ENCODE results near the gene HSPH1. TPM values are rescaled to one million over a fixed set of nuclear protein-coding genes. Genes with fewer than 3 reads are reported as not detected.

Gene HSPH1
- total and polyA plus RNA-seq, 10 of the 15 experiments (the other 5 are each of a cell fraction or from before 2014, with no cell fraction given): 40.2 to 159 (median 92.6) TPM

- Histone ChIP-seq H3K4me2 (ENCODE audit: control insufficient read depth, insufficient read depth) (no peak overlapping the region), H3K4me1 (ENCODE audit: control insufficient read depth, insufficient read depth, low read length) (peaks cover 6% of the 10 kb centered on the region), H3K27me3 (replicated peaks in 1 of 2; ENCODE audit: control insufficient read depth in 2 of 2, insufficient read depth in 2 of 2, low read length in 1 of 2) (peaks cover 0 to 4% of the 10 kb centered on the region in 2 experiments; a peak in 2 of 4 replicates), H3K9me3 (replicated peaks; ENCODE audit: control insufficient read depth, insufficient read depth, low read length) (no peaks in the 10 kb centered on the region), H3K79me2 (ENCODE audit: control insufficient read depth, insufficient read depth, low read length) (no peaks in the 10 kb centered on the region), H3K36me3 (ENCODE audit: control insufficient read depth in 2 of 2, insufficient read depth in 2 of 2, low read length in 1 of 2) (no peaks in the 10 kb centered on the region), H2AFZ (ENCODE audit: control insufficient read depth, low read depth, low read length) (no peak overlapping the region), H3K9ac (ENCODE audit: control insufficient read depth, insufficient read depth, low read length) (no peak overlapping the region), H3K4me3 (no peak overlapping the region), H4K20me1 (ENCODE audit: control insufficient read depth, insufficient read depth) (no peaks in the 10 kb centered on the region), H3K27ac (ENCODE audit: control insufficient read depth, insufficient read depth) (no peak overlapping the region)
- intact Hi-C loops (cut with micrococcal nuclease; ENCODE audit: unreplicated experiment) (no loop called here), in situ Hi-C loops (cut with MboI) (no loop called here)
- FAIRE-seq: no peak
- POLR2A ChIA-PET: no interaction called here
- SMC1A ChIA-PET (ENCODE audit: uncharacterized antibody, unreplicated experiment): interaction anchor here (1.6 to 1.9 kb wide), 2 partner anchors 9 to 29 kb away, joined by 5 read pairs; no protein-coding TSS in a partner anchor
- no peak for ATAC-seq
- no peak for DNase-seq (ENCODE audit: low read depth, low spot score)
- CTCF ChIA-PET: interaction anchor here (0.8 kb wide), 1 partner anchor 39 kb away, joined by 4 read pairs; no protein-coding TSS in a partner anchor
- no TSS peak for BruUV-seq (replicated peaks)
- TF ChIP-seq SMARCA5 (IDR thresholded peaks at IDR 0.05) (no peak), CUX1 (IDR thresholded peaks at IDR 0.05; ENCODE audit: insufficient replicate concordance, low read depth, low read length) (no peak), MAX (IDR thresholded peaks at IDR 0.05; ENCODE audit: low read depth, low read length) (no peak), YBX1 (IDR thresholded peaks at IDR 0.05) (no peak), MXI1 (IDR thresholded peaks at IDR 0.05; ENCODE audit: low read depth, low read length) (no peak), SKIL (IDR thresholded peaks at IDR 0.05; ENCODE audit: low read depth, poor library complexity, severe bottlenecking) (no peak), ELK1 (IDR thresholded peaks at IDR 0.05; ENCODE audit: low read depth, low read length) (no peak), EGR1 (IDR thresholded peaks at IDR 0.05; ENCODE audit: borderline replicate concordance in 1 of 2, low read depth in 2 of 2, low read length in 2 of 2) (no peak), SUPT20H (IDR thresholded peaks at IDR 0.05; ENCODE audit: borderline replicate concordance, control insufficient read depth, low read depth, low read length) (no peak), IRF3 (IDR thresholded peaks at IDR 0.05) (no peak), SP1 (IDR thresholded peaks at IDR 0.05; ENCODE audit: low read depth, low read length) (no peak)
- WGBS (ENCODE audit: insufficient coverage, insufficient replicate concordance, low lambda C conversion rate, missing lambda C conversion rate): 45% methylated on average over 6 of the region's 6 CpGs
- RAD21 ChIA-PET (ENCODE audit: unreplicated experiment): no interaction called here
Observed at GRCh38 chr13:31196992-31197391, 35.3 kb upstream of the HSPH1 start.
